Stomach (tissue), 4 donors: ENCODE measurements around the gene CNST.

Experiments
- CTCF ChIP-seq, 7 experiments: fragments of 450-650 bp in 4 of 7; fragments of 200-600 bp in 3 of 7; sonication (generic) in 3 of 7; IDR thresholded peaks; one replicate each; pipeline ENCODE4 v1.5.1; 2016 to 2019; ENCODE audit warnings: antibody characterized with exemption in 7 of 7, control low read depth in 2 of 7, mild to moderate bottlenecking in 1 of 7
- EP300 ChIP-seq: sonication (generic); formaldehyde crosslinking; IDR thresholded peaks from one replicate; pipeline ENCODE4 v1.6.1; 2017; ENCODE audit warnings: antibody characterized with exemption
- POLR2A ChIP-seq, 4 donors: fragments of 450-650 bp; IDR thresholded peaks; one replicate each; pipeline ENCODE4 v1.6.1; 2016; ENCODE audit warnings: antibody characterized with exemption in 4 of 4, control low read depth in 2 of 4, mild to moderate bottlenecking in 1 of 4, moderate library complexity in 1 of 4
- POLR2AphosphoS5 ChIP-seq, 3 donors: sonication (generic); formaldehyde crosslinking; IDR thresholded peaks; one replicate each; pipeline ENCODE4 v1.6.1; 2016; ENCODE audit warnings: antibody characterized with exemption in 3 of 3

- TF ChIP-seq CTCF (IDR thresholded peaks at IDR 0.05) (no peak), EP300 (no peak), POLR2A (IDR thresholded peaks at IDR 0.05) (no peak), POLR2AphosphoS5 (IDR thresholded peaks at IDR 0.05) (no peak)
Observed at GRCh38 chr1:246677842-246678241, 111.6 kb downstream of the CNST start.
